ENCODE measurements around the gene UBXN11. TPM values are rescaled to one million over a fixed set of nuclear protein-coding genes. Genes with fewer than 3 reads are reported as not detected.

Gene UBXN11
- total RNA-seq, 3 donors from 2014 or later = 17.4 to 21.1 (median 19.9) TPM

DNA sequence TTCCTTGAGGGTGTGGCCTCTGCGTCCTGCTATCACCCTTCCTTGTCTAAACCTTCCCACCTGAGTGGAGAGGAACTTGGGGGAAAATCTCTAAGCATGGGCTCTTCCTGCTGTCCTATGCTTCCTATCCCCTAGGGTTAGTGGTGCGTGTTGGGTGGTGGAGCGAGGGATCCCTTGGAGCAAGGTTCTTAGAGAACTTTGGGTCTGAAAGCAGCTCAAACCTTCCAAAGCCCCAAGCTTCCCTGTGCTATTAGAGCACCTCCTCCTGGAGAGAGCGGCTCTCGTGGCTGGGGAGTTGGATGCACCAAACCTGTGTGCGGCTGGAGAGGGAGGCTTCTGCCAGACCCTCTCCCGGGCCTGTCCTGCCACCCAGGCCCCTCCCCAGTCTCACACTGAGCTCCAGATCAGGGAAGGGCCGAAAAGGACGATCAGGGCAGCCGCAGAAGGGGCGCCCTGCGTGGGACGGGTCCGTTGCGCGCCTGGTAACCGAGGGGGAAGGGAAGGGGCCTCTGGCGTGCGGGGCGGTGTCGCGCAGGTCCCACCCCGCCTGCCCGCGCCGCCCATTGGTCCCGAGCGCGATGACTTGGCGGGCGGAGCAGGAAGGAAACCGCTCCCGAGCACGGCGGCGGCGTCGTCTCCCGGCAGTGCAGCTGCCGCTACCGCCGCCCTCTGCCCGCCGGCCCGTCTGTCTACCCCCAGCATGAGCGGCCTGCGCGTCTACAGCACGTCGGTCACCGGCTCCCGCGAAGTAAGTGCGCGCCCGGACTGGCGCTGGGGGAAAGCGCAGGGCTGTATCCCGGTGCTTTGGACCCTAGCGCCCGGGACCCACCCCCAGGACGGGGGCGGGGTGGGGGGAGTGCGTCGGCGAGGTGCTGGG lies 26.7 kb downstream of the UBXN11 start, which contains the start of gene SH3BGRL3:
Gene SH3BGRL3 (plus strand): TSS at position 631 of the 877 bp plus-strand sequence. CDS start 70 bp downstream, at position 701.
- Mint-ChIP-seq H3K27me3 (ENCODE audit: low read depth) (no peaks in the 10 kb centered on the region), H3K4me3 (peak within 1 kb of the TSS; percentile 88), H3K36me3 (ENCODE audit: insufficient read depth) (peaks cover 37% of the 10 kb centered on the region), H3K9me3 (no peaks in the 10 kb centered on the region), H3K4me1 (ENCODE audit: low read depth) (peaks cover 85% of the 10 kb centered on the region)
- DNase-seq (peak; percentile 76), ATAC-seq (peak; percentile 65 to 68)

GRCh38 chr1:26278724-26279455 lies 27.5 kb downstream of the UBXN11 start:
- peak; percentile 9 to 14 for ATAC-seq
- peak overlapping the region; percentile 88 for H3K4me3 Mint-ChIP-seq
- H3K9me3 Mint-ChIP-seq = no peaks in the 10 kb centered on the region
- peaks cover 81% of the 10 kb centered on the region for H3K4me1 Mint-ChIP-seq (ENCODE audit: low read depth)
- H3K36me3 Mint-ChIP-seq (ENCODE audit: insufficient read depth) = peaks cover 38% of the 10 kb centered on the region
- H3K27me3 Mint-ChIP-seq (ENCODE audit: low read depth) = no peaks in the 10 kb centered on the region
- no peak for DNase-seq

DNA sequence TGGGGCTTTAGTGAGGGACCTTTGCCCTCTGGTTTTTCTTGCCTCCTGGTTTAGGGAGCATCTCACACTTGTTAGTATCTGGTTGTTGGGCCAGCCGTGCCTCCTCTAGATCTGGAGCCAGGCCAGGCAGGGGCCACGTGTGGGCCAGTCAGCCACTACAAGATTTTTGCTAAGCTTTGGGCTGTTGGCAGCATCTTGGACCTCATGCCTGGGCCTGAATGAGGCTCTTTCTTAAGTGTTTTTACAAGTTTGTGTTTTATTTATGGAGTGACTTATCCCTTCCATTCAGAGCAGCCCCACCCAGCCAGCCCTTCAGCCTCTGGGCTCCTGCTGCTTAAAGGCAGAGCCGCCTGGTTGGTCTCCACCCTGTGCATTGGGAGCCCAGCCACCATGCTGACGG lies 28.1 kb downstream of the UBXN11 start:
- ATAC-seq = no peak
- H3K9me3 Mint-ChIP-seq = no peaks in the 10 kb centered on the region
- H3K36me3 Mint-ChIP-seq (ENCODE audit: insufficient read depth) = peaks cover 36% of the 10 kb centered on the region
- H3K27me3 Mint-ChIP-seq (ENCODE audit: low read depth) = no peaks in the 10 kb centered on the region
- peaks cover 76% of the 10 kb centered on the region for H3K4me1 Mint-ChIP-seq (ENCODE audit: low read depth)
- peak overlapping the region; percentile 88 for H3K4me3 Mint-ChIP-seq
- DNase-seq = no peak

DNA sequence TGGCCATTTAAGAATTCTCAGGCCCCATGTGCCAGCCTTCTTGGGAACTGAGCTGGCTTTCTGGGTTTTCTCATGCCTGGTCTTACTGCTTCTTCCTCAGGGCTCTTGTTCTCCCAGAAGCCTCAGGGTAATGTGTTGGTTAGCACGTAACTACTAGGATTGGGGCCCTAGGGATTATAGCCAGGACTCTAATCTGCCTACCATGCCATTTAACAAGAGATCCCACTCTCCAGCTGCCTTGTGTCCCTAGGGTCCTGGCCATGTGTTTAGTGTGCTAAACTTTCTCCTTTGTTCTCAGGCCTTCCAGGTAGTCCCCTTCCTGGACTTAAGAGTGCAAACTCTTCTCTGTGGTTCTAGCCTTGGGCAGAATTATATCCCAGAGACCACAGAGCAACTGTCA lies 28.7 kb downstream of the UBXN11 start:
- H3K4me3 Mint-ChIP-seq = no peak overlapping the region
- no peak for ATAC-seq
- DNase-seq = no peak
- H3K4me1 Mint-ChIP-seq (ENCODE audit: low read depth) = peaks cover 70% of the 10 kb centered on the region
- no peaks in the 10 kb centered on the region for H3K9me3 Mint-ChIP-seq
- peaks cover 35% of the 10 kb centered on the region for H3K36me3 Mint-ChIP-seq (ENCODE audit: insufficient read depth)
- H3K27me3 Mint-ChIP-seq (ENCODE audit: low read depth) = no peaks in the 10 kb centered on the region

GRCh38 chr1:26277261-26277661 lies 29.2 kb downstream of the UBXN11 start:
- Mint-ChIP-seq H3K9me3 (no peaks in the 10 kb centered on the region), H3K4me3 (no peak overlapping the region), H3K36me3 (ENCODE audit: insufficient read depth) (peaks cover 32% of the 10 kb centered on the region), H3K4me1 (ENCODE audit: low read depth) (peaks cover 65% of the 10 kb centered on the region), H3K27me3 (ENCODE audit: low read depth) (no peaks in the 10 kb centered on the region)
- ATAC-seq (no peak), DNase-seq (no peak)

DNA sequence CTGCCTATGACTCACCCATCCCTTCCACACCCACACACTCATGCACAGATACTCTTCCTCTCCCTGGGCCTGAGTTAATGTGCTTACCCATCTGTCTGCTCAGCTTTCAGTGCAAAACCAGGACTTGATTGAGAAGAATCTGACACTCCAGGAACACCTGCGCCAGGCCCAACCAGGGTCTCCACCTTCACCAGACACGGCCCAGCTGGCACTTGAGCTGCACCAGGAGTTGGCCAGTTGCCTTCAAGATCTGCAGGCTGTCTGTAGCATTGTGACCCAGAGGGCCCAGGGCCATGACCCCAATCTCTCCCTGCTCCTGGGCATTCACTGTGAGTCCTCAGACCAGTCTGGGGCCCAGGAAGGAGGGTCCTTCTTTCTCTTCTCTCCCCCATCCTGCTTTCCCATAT lies 30.0 kb downstream of the UBXN11 start:
- peak overlapping the region; percentile 77 for H3K4me3 Mint-ChIP-seq
- no peaks in the 10 kb centered on the region for H3K9me3 Mint-ChIP-seq
- ATAC-seq (no peak), DNase-seq (no peak)
- peaks cover 58% of the 10 kb centered on the region for H3K4me1 Mint-ChIP-seq (ENCODE audit: low read depth)
- peaks cover 34% of the 10 kb centered on the region for H3K36me3 Mint-ChIP-seq (ENCODE audit: insufficient read depth)
- H3K27me3 Mint-ChIP-seq (ENCODE audit: low read depth) = no peaks in the 10 kb centered on the region

DNA sequence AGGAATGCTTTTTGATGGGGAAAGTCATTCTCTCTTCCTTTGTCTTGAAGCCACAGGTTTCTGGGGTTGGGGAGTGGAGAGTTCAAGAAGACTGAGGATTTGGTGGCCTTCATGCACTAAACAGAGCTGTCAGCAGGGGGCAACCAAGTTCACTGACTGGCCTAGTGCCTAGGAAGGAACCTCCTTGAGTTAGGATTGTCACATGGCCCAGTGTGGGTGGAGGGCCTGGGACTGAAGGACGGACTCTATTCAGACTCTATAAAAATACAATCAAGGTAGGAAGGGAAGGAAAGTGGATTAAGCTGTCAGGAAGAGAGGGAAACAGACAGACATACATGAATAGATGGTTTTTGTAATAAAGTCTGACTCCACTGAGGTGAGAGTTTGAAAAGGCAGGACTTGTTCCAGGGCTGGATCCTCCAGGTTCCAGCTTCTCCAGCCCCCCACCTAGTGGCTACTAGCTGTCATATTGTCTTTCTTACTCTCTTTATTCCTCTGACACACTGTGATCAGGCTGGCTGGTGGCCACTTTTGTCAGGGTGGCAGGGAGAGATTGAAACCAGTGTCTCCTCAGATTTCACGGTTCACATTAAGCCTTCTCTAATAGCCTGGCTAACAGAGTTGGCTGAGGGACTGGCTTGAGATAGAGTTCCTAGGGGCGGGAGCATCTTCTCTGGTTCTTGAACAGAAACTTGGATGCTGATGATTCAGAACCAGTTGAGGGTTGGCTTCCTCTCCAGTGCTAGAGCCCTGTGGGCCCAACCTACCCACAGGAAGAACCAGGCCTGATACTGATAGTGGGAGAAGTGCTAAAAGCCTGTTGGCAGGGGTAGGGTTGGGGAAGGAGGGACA lies 30.6 kb downstream of the UBXN11 start:
- Mint-ChIP-seq H3K9me3 (no peaks in the 10 kb centered on the region), H3K4me3 (peak overlapping the region; percentile 77), H3K4me1 (ENCODE audit: low read depth) (peaks cover 52% of the 10 kb centered on the region), H3K36me3 (ENCODE audit: insufficient read depth) (peaks cover 34% of the 10 kb centered on the region), H3K27me3 (ENCODE audit: low read depth) (no peaks in the 10 kb centered on the region)
- ATAC-seq (peak; percentile 79 to 80), DNase-seq (peak; percentile 79)

DNA sequence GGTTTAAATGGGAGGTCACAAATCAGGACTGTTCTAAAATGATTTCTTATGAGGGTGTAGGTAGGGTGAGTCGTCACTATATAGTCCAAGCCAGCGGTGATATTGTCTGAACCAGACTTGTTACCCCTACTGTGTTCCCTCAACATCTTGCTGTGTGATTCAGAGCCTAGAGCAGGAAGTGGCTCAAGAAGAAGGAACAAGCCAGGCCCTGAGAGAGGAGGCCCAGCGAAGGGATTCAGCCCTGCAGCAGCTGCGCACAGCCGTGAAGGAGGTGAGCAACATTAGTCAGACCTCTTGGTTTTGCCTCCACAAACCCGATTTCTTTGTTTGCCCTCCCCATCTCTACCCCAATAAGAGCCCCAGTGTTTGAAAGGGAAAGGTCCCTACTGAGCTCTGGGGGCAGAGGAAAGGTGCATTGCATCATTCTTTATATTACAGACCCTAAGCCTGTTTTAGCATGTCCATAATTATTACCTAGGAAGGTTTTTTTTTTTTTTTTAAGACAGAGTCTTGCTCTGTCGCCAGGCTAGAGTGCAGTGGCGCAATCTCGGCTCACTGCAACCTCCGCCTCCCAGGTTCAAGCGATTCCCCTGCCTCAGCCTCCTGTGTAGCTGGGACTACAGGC lies 31.5 kb downstream of the UBXN11 start:
- no peaks in the 10 kb centered on the region for H3K27me3 Mint-ChIP-seq (ENCODE audit: low read depth)
- H3K36me3 Mint-ChIP-seq (ENCODE audit: insufficient read depth) = peaks cover 39% of the 10 kb centered on the region
- peaks cover 50% of the 10 kb centered on the region for H3K4me1 Mint-ChIP-seq (ENCODE audit: low read depth)
- no peak overlapping the region for H3K4me3 Mint-ChIP-seq
- H3K9me3 Mint-ChIP-seq = no peaks in the 10 kb centered on the region
- DNase-seq (no peak), ATAC-seq (no peak)

- Mint-ChIP-seq H3K9me3 (peaks cover 9% of the 10 kb centered on the region), H3K4me3 (no peak overlapping the region), H3K36me3 (ENCODE audit: insufficient read depth) (peaks cover 52% of the 10 kb centered on the region), H3K4me1 (ENCODE audit: low read depth) (peaks cover 9% of the 10 kb centered on the region), H3K27me3 (ENCODE audit: low read depth) (no peaks in the 10 kb centered on the region)
- ATAC-seq (no peak), DNase-seq (no peak)
These were observed 37.3 kb downstream of the UBXN11 start for GRCh38 chr1:26269198-26269550.

- no peak overlapping the region for H3K4me3 Mint-ChIP-seq
- DNase-seq (no peak), ATAC-seq (no peak)
- peaks cover 55% of the 10 kb centered on the region for H3K36me3 Mint-ChIP-seq (ENCODE audit: insufficient read depth)
- H3K4me1 Mint-ChIP-seq (ENCODE audit: low read depth) = peaks cover 9% of the 10 kb centered on the region
- H3K27me3 Mint-ChIP-seq (ENCODE audit: low read depth) = no peaks in the 10 kb centered on the region
- peaks cover 9% of the 10 kb centered on the region for H3K9me3 Mint-ChIP-seq
These were observed 37.9 kb downstream of the UBXN11 start for GRCh38 chr1:26268290-26269197.

DNA sequence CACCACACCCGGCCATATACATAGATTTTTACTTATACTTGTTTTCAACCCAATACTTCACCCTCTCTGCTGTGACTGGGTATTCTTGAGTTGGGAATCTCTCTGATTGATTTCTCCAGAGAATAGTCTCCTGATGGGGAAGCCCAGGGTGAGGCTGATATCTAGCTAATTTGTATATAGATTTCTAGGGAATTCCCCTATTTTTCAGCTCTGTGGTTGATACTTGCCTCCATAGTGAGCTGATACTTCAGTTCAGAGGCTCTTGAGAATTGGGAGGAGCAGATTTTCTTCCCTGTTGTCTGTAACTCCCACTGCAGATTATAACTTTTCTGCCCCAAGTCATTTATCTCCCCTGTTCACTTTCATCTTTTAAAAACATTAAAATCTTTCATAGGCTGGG lies 41.0 kb downstream of the UBXN11 start:
- Mint-ChIP-seq H3K4me1 (ENCODE audit: low read depth) (peaks cover 9% of the 10 kb centered on the region), H3K9me3 (peaks cover 9% of the 10 kb centered on the region), H3K27me3 (ENCODE audit: low read depth) (no peaks in the 10 kb centered on the region), H3K4me3 (no peak overlapping the region), H3K36me3 (ENCODE audit: insufficient read depth) (peaks cover 56% of the 10 kb centered on the region)
- no peak for DNase-seq
- ATAC-seq = peak in 1 of 2 donors; percentile 40

GRCh38 chr1:26263212-26263611 lies 43.2 kb downstream of the UBXN11 start:
- ATAC-seq (no peak), DNase-seq (no peak)
- no peaks in the 10 kb centered on the region for H3K27me3 Mint-ChIP-seq (ENCODE audit: low read depth)
- H3K9me3 Mint-ChIP-seq = no peaks in the 10 kb centered on the region
- H3K4me3 Mint-ChIP-seq = no peak overlapping the region
- H3K4me1 Mint-ChIP-seq (ENCODE audit: low read depth) = peaks cover 9% of the 10 kb centered on the region
- H3K36me3 Mint-ChIP-seq (ENCODE audit: insufficient read depth) = peaks cover 58% of the 10 kb centered on the region

DNA sequence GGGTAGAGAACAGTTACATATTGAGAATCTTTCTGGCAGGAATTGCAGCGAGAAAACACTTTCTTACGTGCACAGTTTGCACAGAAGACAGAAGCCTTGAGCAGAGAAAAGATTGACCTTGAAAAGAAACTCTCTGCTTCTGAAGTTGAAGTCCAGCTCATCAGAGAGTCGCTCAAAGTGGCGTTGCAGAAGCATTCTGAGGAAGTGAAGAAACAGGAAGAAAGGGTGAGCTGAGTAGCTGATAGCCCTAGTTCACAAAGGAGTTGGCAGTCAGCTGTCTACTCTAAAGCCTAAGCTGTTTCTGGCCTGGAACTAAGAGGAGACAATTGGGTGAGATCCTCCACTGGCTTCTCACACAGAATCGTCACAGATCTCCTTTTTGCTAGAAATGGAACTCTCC lies 46.9 kb downstream of the UBXN11 start:
- H3K4me1 Mint-ChIP-seq (ENCODE audit: low read depth) = peaks cover 1% of the 10 kb centered on the region
- H3K36me3 Mint-ChIP-seq (ENCODE audit: insufficient read depth) = peaks cover 58% of the 10 kb centered on the region
- H3K27me3 Mint-ChIP-seq (ENCODE audit: low read depth) = no peaks in the 10 kb centered on the region

More for the DNA sequence above, 46.9 kb downstream of the UBXN11 start:
- DNase-seq (no peak), ATAC-seq (no peak)
- no peaks in the 10 kb centered on the region for H3K9me3 Mint-ChIP-seq
- H3K4me3 Mint-ChIP-seq = no peak overlapping the region
